Measurements from ENCODE around the gene METTL18. TPM values are rescaled to one million over a fixed set of nuclear protein-coding genes. Genes with fewer than 3 reads are reported as not detected.

The METTL18 gene
- total RNA-seq, 2 donors from 2014 or later, result 4.4 to 6.4 TPM

DNA sequence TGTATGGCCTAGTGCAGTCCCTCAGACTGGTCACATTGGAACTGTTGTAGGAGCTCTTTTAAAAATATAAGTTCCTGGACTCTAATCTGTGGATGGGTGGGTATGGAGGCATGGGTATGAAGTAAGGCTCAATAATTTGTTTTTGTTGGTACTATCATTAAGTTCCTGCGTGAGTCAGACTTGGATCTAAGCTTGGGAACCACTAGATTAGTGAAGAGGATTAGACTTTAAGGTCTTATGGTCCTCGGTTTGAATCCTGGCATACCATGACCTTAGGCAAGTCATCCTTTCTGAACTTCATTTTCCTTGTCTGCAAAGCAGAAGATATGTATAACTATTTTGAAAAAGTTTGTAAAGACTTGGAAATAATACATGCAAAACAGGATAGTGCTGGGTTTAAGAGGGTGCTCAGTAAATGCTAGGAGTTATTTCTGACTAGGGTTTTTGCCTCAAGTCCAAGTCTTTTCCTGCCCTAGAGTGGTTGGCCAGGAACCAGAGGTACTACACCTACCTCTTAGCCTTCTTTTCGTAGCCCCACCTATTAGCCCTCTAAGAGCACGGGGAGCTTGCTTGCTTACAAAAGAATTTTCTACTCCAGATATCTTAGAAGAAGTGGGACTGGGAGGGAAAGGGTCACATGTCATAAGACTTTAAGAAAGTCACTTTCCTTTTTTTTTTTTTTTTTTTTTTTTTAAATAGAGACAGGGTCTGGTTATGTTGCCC, 38.6 kb upstream of the METTL18 start:
- intact Hi-C loops (cut with DNase I), result no loop called here
- Histone ChIP-seq H3K4me1 (no peaks in the 10 kb centered on the region), H3K4me3 (no peak overlapping the region), H3K36me3 (no peaks in the 10 kb centered on the region), H3K27me3 (no peaks in the 10 kb centered on the region), H3K9me3 (no peaks in the 10 kb centered on the region), H3K9ac (ENCODE audit: low read depth in 2 of 2, low read length in 2 of 2) (no peak overlapping the region), H3K27ac (no peak overlapping the region)
- DNase-seq, result no peak
- TF ChIP-seq, protein P1, sequence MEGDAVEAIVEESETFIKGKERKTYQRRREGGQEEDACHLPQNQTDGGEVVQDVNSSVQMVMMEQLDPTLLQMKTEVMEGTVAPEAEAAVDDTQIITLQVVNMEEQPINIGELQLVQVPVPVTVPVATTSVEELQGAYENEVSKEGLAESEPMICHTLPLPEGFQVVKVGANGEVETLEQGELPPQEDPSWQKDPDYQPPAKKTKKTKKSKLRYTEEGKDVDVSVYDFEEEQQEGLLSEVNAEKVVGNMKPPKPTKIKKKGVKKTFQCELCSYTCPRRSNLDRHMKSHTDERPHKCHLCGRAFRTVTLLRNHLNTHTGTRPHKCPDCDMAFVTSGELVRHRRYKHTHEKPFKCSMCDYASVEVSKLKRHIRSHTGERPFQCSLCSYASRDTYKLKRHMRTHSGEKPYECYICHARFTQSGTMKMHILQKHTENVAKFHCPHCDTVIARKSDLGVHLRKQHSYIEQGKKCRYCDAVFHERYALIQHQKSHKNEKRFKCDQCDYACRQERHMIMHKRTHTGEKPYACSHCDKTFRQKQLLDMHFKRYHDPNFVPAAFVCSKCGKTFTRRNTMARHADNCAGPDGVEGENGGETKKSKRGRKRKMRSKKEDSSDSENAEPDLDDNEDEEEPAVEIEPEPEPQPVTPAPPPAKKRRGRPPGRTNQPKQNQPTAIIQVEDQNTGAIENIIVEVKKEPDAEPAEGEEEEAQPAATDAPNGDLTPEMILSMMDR (IDR thresholded peaks at IDR 0.05), result no peak

DNA sequence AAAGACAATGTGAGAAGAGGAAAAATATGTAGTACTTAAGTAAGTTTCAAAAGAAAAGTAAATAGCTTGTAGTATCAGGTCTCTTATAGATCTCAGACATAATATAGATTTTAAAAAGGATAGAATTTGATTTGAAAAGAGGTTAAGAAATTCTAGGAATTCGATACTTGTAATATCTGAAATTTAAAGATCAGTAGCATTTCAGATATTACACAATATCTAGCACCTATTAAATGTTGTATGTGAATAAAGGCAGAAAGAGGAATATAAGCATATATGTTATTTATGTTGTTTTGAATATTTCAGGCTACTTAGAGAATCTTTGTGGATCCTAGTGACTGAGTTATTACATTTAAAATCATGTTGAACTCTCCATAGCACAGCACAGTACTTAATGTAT, 35.0 kb upstream of the METTL18 start:
- H3K36me3 ChIP-seq, result no peaks in the 10 kb centered on the region
- TF ChIP-seq, protein P1 (IDR thresholded peaks at IDR 0.05), result no peak
- no peak overlapping the region for H3K4me3 ChIP-seq
- H3K9me3 ChIP-seq, result no peaks in the 10 kb centered on the region
- H3K9ac ChIP-seq (ENCODE audit: low read depth in 2 of 2, low read length in 2 of 2), result no peak overlapping the region
- DNase-seq, result no peak
- H3K27me3 ChIP-seq, result no peaks in the 10 kb centered on the region
- H3K27ac ChIP-seq, result no peak overlapping the region
- intact Hi-C loops (cut with DNase I), result no loop called here
- no peaks in the 10 kb centered on the region for H3K4me1 ChIP-seq

DNA sequence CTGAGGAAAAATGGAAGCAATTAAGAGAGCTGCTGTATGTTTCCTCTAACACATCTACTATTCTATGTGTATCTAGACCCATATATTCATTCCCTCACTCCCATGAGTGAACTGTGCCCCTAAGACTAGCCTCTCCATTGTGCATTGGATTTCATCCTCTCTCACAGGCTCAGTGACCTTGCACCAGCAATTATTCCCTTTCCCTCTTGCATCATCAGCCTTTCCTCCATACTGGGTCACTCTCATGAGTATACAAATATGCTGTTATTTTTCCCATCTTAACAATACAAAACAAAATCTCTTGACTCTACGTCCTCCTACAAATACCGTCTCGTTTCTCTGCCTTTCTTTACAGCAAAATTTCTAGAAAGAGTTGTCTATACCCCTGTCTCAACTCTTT, 29.4 kb upstream of the METTL18 start:
- H3K9ac ChIP-seq (ENCODE audit: low read depth in 2 of 2, low read length in 2 of 2), result no peak overlapping the region
- no peak overlapping the region for H3K27ac ChIP-seq
- H3K9me3 ChIP-seq, result no peaks in the 10 kb centered on the region
- TF ChIP-seq, protein P1 (IDR thresholded peaks at IDR 0.05), result no peak
- DNase-seq, result no peak
- H3K4me1 ChIP-seq, result no peaks in the 10 kb centered on the region
- no peak overlapping the region for H3K4me3 ChIP-seq
- H3K36me3 ChIP-seq, result no peaks in the 10 kb centered on the region
- intact Hi-C loops (cut with DNase I), result no loop called here
- H3K27me3 ChIP-seq, result no peaks in the 10 kb centered on the region

DNA sequence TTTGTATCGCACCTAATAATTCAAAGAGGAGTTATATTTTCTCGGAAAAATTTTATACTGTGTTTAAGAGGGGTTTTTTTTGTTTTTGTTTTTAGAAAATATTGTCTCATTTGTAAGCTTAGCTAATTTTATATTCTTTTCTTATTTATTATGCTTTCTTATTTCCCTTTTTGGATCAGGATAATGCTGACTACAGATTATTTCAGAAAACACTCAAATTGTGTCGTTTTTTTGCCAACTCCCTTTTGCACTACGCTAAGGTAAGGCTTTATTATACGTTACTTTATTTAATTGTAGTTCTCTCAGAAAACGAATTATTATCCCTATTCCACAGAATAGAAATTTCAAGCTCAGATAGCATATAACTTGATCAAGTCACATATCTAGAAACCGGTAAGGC, 26.8 kb upstream of the METTL18 start:
- TF ChIP-seq, protein P1 (IDR thresholded peaks at IDR 0.05), result no peak
- Histone ChIP-seq H3K27ac (no peak overlapping the region), H3K36me3 (no peaks in the 10 kb centered on the region), H3K9me3 (no peaks in the 10 kb centered on the region), H3K27me3 (no peaks in the 10 kb centered on the region), H3K4me1 (no peaks in the 10 kb centered on the region), H3K4me3 (no peak overlapping the region), H3K9ac (ENCODE audit: low read depth in 2 of 2, low read length in 2 of 2) (no peak overlapping the region)
- intact Hi-C loops (cut with DNase I), result no loop called here
- DNase-seq, result no peak

DNA sequence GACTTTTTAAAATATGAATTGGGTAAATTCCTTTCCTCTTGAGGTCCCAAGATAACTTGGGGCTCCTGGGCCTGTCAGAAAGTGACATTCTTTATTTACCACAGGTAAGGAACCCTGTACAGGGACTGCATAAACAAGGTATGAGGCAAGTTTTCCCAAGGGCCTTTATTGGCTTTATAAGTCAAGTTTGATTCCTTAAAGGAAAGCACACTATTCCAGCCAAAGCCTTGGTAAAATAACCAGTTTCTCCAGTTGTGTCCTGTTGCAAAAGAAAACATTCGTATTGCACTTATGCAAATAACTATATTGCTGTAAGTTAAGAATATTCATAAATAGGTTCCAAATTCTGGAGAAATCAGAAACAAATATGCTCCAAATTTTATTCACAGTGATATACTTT, 21.9 kb upstream of the METTL18 start:
- Histone ChIP-seq H3K27me3 (no peaks in the 10 kb centered on the region), H3K9ac (ENCODE audit: low read depth in 2 of 2, low read length in 2 of 2) (no peak overlapping the region), H3K4me3 (no peak overlapping the region), H3K9me3 (no peaks in the 10 kb centered on the region), H3K27ac (no peak overlapping the region), H3K4me1 (no peaks in the 10 kb centered on the region), H3K36me3 (no peaks in the 10 kb centered on the region)
- intact Hi-C loops (cut with DNase I), result no loop called here
- TF ChIP-seq, protein P1 (IDR thresholded peaks at IDR 0.05), result no peak
- DNase-seq, result no peak
